HepG2 (cell line): Measurements from ENCODE around the gene CD4. TPM values are rescaled to one million over a fixed set of nuclear protein-coding genes. Genes with fewer than 3 reads are reported as not detected.

Experiments
- ATAC-seq: fragments of 200-7000 bp; cut with Tn5 transposase; 3 replicates; pipeline ENCODE4 v1.9.1; 2020; ENCODE audit warnings: mild to moderate bottlenecking, moderate library complexity
- BruUV-seq: library from RNA; stranded (reverse); fragments of 400-500 nt; replicated peaks from 2 replicates; lab custom pipeline; 2021; lab: Mats Ljungman, UMichigan
- CTCF ChIA-PET: fragments of 300-600 bp; formaldehyde crosslinking; extraction: SDS; loops from one replicate; lab custom pipeline; 2021; ENCODE audit warnings: low total read pairs, inconsistent platforms, low intra/inter-chr PET ratio; lab: Yijun Ruan, JAX
- POLR2A ChIA-PET: fragments of 350-600 bp; sonication (Branson Sonifier 250); formaldehyde crosslinking; loops from one replicate; lab custom pipeline; 2020; ENCODE audit warnings: antibody characterized with exemption, inconsistent platforms; lab: Yijun Ruan, JAX
- DNase-seq: peaks from one replicate; pipeline ENCODE4 v3.0.0-alpha.2; 2015; ENCODE audit warnings: low spot score
- FAIRE-seq: peaks from 3 replicates; lab custom pipeline; 2011; peaks lifted over from hg19 to GRCh38; lab: Jason Lieb, UNC
- H2AFZ ChIP-seq: one replicate; pipeline ENCODE4 v1.6.1; 2011; ENCODE audit warnings: low read length, inconsistent platforms
- H3K27ac ChIP-seq: fragments of 300-600 bp; 3 replicates; pipeline ENCODE4 v1.8.0; 2011; ENCODE audit warnings: mixed run types, mild to moderate bottlenecking, mixed read lengths, low read length, inconsistent platforms; ENCODE audit not compliant: insufficient read depth; ENCODE audit errors: extremely low read length
- H3K27me3 ChIP-seq, 2 experiments: fragments of 200-600 bp in 1 of 2; 2 replicates in 1 of 2; 3 replicates in 1 of 2; pipeline versions ENCODE4 v1.6.0 to v1.8.0; 2011; ENCODE audit warnings: low read length in 2 of 2, mild to moderate bottlenecking in 2 of 2, moderate library complexity in 2 of 2, inconsistent platforms in 1 of 2; ENCODE audit not compliant: insufficient read depth in 2 of 2, control insufficient read depth in 1 of 2
- H3K36me3 ChIP-seq, 2 experiments: fragments of 200-600 bp in 1 of 2; replicated peaks in 1 of 2; 2 replicates in 1 of 2; 3 replicates in 1 of 2; pipeline versions ENCODE4 v1.5.1 to v1.8.0; 2011; ENCODE audit warnings: low read length in 2 of 2, inconsistent platforms in 1 of 2; ENCODE audit not compliant: insufficient read depth in 2 of 2, control insufficient read depth in 1 of 2
- H3K4me1 ChIP-seq: 2 replicates; pipeline ENCODE4 v1.5.1; 2012; ENCODE audit warnings: low read length, inconsistent platforms; ENCODE audit not compliant: insufficient read depth
- H3K4me2 ChIP-seq: 2 replicates; pipeline ENCODE4 v1.6.0; 2011; ENCODE audit warnings: low read depth, low read length, inconsistent platforms
- H3K4me3 ChIP-seq, 3 experiments: fragments of 200-600 bp in 1 of 3; sonication (generic), shearing (Covaris generic) in 1 of 3; replicated peaks in 1 of 3; 2 replicates each; pipeline ENCODE4 v1.5.1; 2011 to 2016; ENCODE audit warnings: low read length in 3 of 3, inconsistent platforms in 2 of 3, low read depth in 2 of 3, mild to moderate bottlenecking in 2 of 3, control low read depth in 1 of 3, mixed read lengths in 1 of 3; ENCODE audit not compliant: insufficient read depth in 1 of 3
- H3K79me2 ChIP-seq: one replicate; pipeline ENCODE4 v1.6.1; 2011; ENCODE audit warnings: low read length, inconsistent platforms; ENCODE audit not compliant: insufficient read depth
- H3K9ac ChIP-seq: 2 replicates; pipeline ENCODE4 v1.6.0; 2011; ENCODE audit warnings: mild to moderate bottlenecking, low read depth, low read length, inconsistent platforms; ENCODE audit not compliant: insufficient read depth
- H3K9me3 ChIP-seq: 2 replicates; pipeline ENCODE4 v1.5.1; 2012; ENCODE audit warnings: mild to moderate bottlenecking, low read length
- H4K20me1 ChIP-seq: 2 replicates; pipeline ENCODE4 v1.6.0; 2011; ENCODE audit warnings: inconsistent platforms, mild to moderate bottlenecking, low read length, moderate library complexity; ENCODE audit not compliant: insufficient read depth
- CHD2 ChIP-seq: IDR thresholded peaks from 2 replicates; pipeline ENCODE4 v1.6.1; 2011; ENCODE audit warnings: low read depth, low read length, improper control_type of control experiment
- ELF3 ChIP-seq: IDR thresholded peaks from 2 replicates; pipeline ENCODE4 v1.6.1; 2016; ENCODE audit warnings: missing genetic modification reagents, missing compliant biosample characterization
- ERF ChIP-seq: IDR thresholded peaks from 2 replicates; pipeline ENCODE4 v1.6.1; 2018; ENCODE audit warnings: missing biosample characterization, missing genetic modification reagents
- FOXM1 ChIP-seq: sonication (generic); formaldehyde crosslinking; IDR thresholded peaks from 2 replicates; pipeline ENCODE4 v1.5.0; 2020; ENCODE audit warnings: missing genetic modification reagents
- GMEB1 ChIP-seq: sonication (generic); formaldehyde crosslinking; IDR thresholded peaks from 2 replicates; pipeline ENCODE4 v1.5.1; 2020; ENCODE audit warnings: missing genetic modification reagents, mild to moderate bottlenecking, borderline replicate concordance
- HNF4G ChIP-seq, 2 experiments: sonication (generic) in 1 of 2; formaldehyde crosslinking in 1 of 2; IDR thresholded peaks; 2 replicates each; pipeline versions ENCODE4 v1.4.0 to v1.6.1; 2011 to 2020; ENCODE audit warnings: borderline replicate concordance in 2 of 2, low read depth in 2 of 2, mild to moderate bottlenecking in 2 of 2, low read length in 1 of 2, missing genetic modification reagents in 1 of 2, moderate library complexity in 1 of 2
- NRL ChIP-seq: sonication (generic); formaldehyde crosslinking; IDR thresholded peaks from 2 replicates; pipeline ENCODE4 v1.5.0; 2020; ENCODE audit warnings: missing genetic modification reagents, mild to moderate bottlenecking, moderate library complexity, borderline replicate concordance
- PHF20 ChIP-seq: sonication (generic); formaldehyde crosslinking; IDR thresholded peaks from 2 replicates; pipeline ENCODE4 v1.5.0; 2020; ENCODE audit warnings: mild to moderate bottlenecking, missing genetic modification reagents
- RBAK ChIP-seq: sonication (generic); formaldehyde crosslinking; IDR thresholded peaks from 2 replicates; pipeline ENCODE4 v1.5.1; 2020; ENCODE audit warnings: mild to moderate bottlenecking, missing genetic modification reagents
- SMAD3 ChIP-seq: sonication (generic); formaldehyde crosslinking; IDR thresholded peaks from 2 replicates; pipeline ENCODE4 v1.4.0; 2020; ENCODE audit warnings: missing genetic modification reagents
- SNAPC5 ChIP-seq: sonication (generic); formaldehyde crosslinking; IDR thresholded peaks from 2 replicates; pipeline ENCODE4 v1.8.1; 2023; ENCODE audit warnings: mild to moderate bottlenecking, missing genetic modification reagents, borderline replicate concordance
- YY1 ChIP-seq: IDR thresholded peaks from 2 replicates; pipeline ENCODE4 v1.6.1; 2011; ENCODE audit warnings: low read length, low read depth, moderate library complexity, mild to moderate bottlenecking; ENCODE audit not compliant: insufficient read depth, insufficient replicate concordance
- ZEB1 ChIP-seq: IDR thresholded peaks from 2 replicates; pipeline ENCODE4 v1.6.1; 2012; ENCODE audit warnings: mild to moderate bottlenecking, low read depth, inconsistent platforms; ENCODE audit not compliant: insufficient replicate concordance
- ZNF225 ChIP-seq: sonication (generic); formaldehyde crosslinking; IDR thresholded peaks from 2 replicates; pipeline ENCODE4 v1.4.0; 2020; ENCODE audit warnings: mild to moderate bottlenecking, missing genetic modification reagents
- ZNF34 ChIP-seq: sonication (generic); formaldehyde crosslinking; IDR thresholded peaks from 2 replicates; pipeline ENCODE4 v1.4.0; 2020; ENCODE audit warnings: mild to moderate bottlenecking, missing genetic modification reagents, borderline replicate concordance
- ZNF451 ChIP-seq: sonication (generic); formaldehyde crosslinking; IDR thresholded peaks from 2 replicates; pipeline ENCODE4 v1.5.0; 2020; ENCODE audit warnings: mild to moderate bottlenecking, missing genetic modification reagents
- ZNF589 ChIP-seq: sonication (generic); formaldehyde crosslinking; conservative IDR thresholded peaks from 2 replicates; pipeline ENCODE4 v1.8.0; 2022; ENCODE audit warnings: mild to moderate bottlenecking, moderate library complexity, missing genetic modification reagents
- ZNF691 ChIP-seq: sonication (generic); formaldehyde crosslinking; IDR thresholded peaks from 2 replicates; pipeline ENCODE4 v1.4.0; 2020; ENCODE audit warnings: missing genetic modification reagents, low read depth, mild to moderate bottlenecking, borderline replicate concordance
- ZNF720 ChIP-seq: sonication (generic); formaldehyde crosslinking; IDR thresholded peaks from 2 replicates; pipeline ENCODE4 v1.4.0; 2020; ENCODE audit warnings: missing genetic modification reagents
- ZNF781 ChIP-seq: sonication (generic); formaldehyde crosslinking; IDR thresholded peaks from 2 replicates; pipeline ENCODE4 v1.5.1; 2020; ENCODE audit warnings: borderline replicate concordance, mild to moderate bottlenecking, missing genetic modification reagents; ENCODE audit errors: not compliant biosample characterization
- ZUFSP ChIP-seq: sonication (generic); formaldehyde crosslinking; IDR thresholded peaks from 2 replicates; pipeline ENCODE4 v1.9.0; 2021; ENCODE audit warnings: missing genetic modification reagents, mild to moderate bottlenecking, borderline replicate concordance
- WGBS: methylation state at CpG from one replicate; pipeline ENCODE4 v1.1.6; 2017; ENCODE audit warnings: low lambda C conversion rate; 5-methylcytosine and 5-hydroxymethylcytosine counted together
- in situ Hi-C: cut with HindIII; loops from 2 replicates; pipeline ENCODE4 v1.10.0; 2017; ENCODE audit warnings: low pct_unique_long_range_greater_than_20kb; ENCODE audit not compliant: extremely low pct_ligation_motif_present
- intact Hi-C: fragments of 100-400 bp; cut with micrococcal nuclease; formaldehyde crosslinking; loops from one replicate; pipeline ENCODE4 v1.10.0; 2022; ENCODE audit not compliant: unreplicated experiment
- polyA plus RNA-seq, 8 experiments: library from polyadenylated mRNA; depleted of rRNA in 3 of 8; stranded (reverse) in 7 of 8; unstranded in 1 of 8; fragments of >200 nt; fragmentation: Illumina TruSeq in 4 of 8; extraction: Trizol in 4 of 8; gene quantifications; 2 replicates each; pipeline versions ENCODE4 v1.2.1 to v1.2.3, GENCODE V29; 2011 to 2016; ENCODE audit warnings: low read depth in 4 of 8, missing spikeins in 1 of 8, mixed read lengths in 1 of 8; ENCODE audit not compliant: insufficient read depth in 1 of 8
- total RNA-seq, 5 experiments: library from RNA; depleted of rRNA; stranded (reverse); fragments of >200 nt; fragmentation: Illumina TruSeq; extraction: Trizol; gene quantifications; 2 replicates each; pipeline ENCODE4 v1.2.3, GENCODE V29; 2016; ENCODE audit warnings: low read depth in 1 of 5

Gene CD4
- total and polyA plus RNA-seq, 2 of the 13 experiments (the other 11 are each of a cell fraction or from before 2014, with no cell fraction given): 0.07 to 0.95 TPM

- Histone ChIP-seq H3K79me2 (peaks cover 37% of the 10 kb centered on the region), H3K27me3 (no peaks in the 10 kb centered on the region), H3K4me1 (peaks cover 33% of the 10 kb centered on the region), H4K20me1 (no peaks in the 10 kb centered on the region; the same call in 1 of the 2 replicates), H3K4me3 (peak overlapping the region; percentile 65 to 95 (median 77)), H3K9ac (peak overlapping the region; percentile 86), H2AFZ (no peak overlapping the region), H3K27ac (peak overlapping the region; percentile 82), H3K4me2 (peak overlapping the region; percentile 92), H3K36me3 (peaks cover 5 to 43% of the 10 kb centered on the region in 2 experiments), H3K9me3 (no peaks in the 10 kb centered on the region)
- intact Hi-C loops: loop anchor here (1.0 kb wide), 1 partner anchor 23 kb away; the partner anchor contains the start of gene SPSB2
- POLR2A ChIA-PET: interaction anchor here (0.8 to 5.2 kb wide), 13 partner anchors 16 to 316 kb away, joined by 3 to 132 read pairs (median 21); partner anchors contain the start of genes C12orf57, COPS7A, GAPDH and MLF2
- FAIRE-seq: no peak
- 0% methylated on average over 4 of the region's 16 CpGs for WGBS
- in situ Hi-C loops: no loop called here
- CTCF ChIA-PET: no interaction called here
- no peak for ATAC-seq
- BruUV-seq: TSS peak; percentile 87
- peak; percentile 51 for DNase-seq
- TF ChIP-seq YY1: no peak
- TF ChIP-seq CHD2: no peak
- 0 out of 2 replicates have a peak, but pooled peaks have one; percentile 11 for TF ChIP-seq ZNF225 (CRISPR knock-in tag)
- TF ChIP-seq ZNF691 (CRISPR knock-in tag): no peak
- TF ChIP-seq ZUFSP (CRISPR knock-in tag): no peak
- no peak for TF ChIP-seq PHF20 (CRISPR knock-in tag)
- TF ChIP-seq NRL (CRISPR knock-in tag): no peak
- TF ChIP-seq ZNF451 (CRISPR knock-in tag): no peak
- no peak for TF ChIP-seq FOXM1
- no peak for TF ChIP-seq SNAPC5 (CRISPR knock-in tag)
- peak; percentile 63 for TF ChIP-seq ZNF589 (CRISPR knock-in tag)
- 0 out of 2 replicates have a peak, but pooled peaks have one; percentile 10 for TF ChIP-seq HNF4G (IDR thresholded peaks at IDR 0.05; ENCODE audit: borderline replicate concordance, low read depth, low read length)
- no peak for TF ChIP-seq HNF4G (CRISPR knock-in tag; IDR thresholded peaks at IDR 0.05; ENCODE audit: borderline replicate concordance, low read depth)
- TF ChIP-seq GMEB1 (CRISPR knock-in tag): no peak
- no peak for TF ChIP-seq SMAD3 (CRISPR knock-in tag)
- no peak for TF ChIP-seq ZNF781 (CRISPR knock-in tag)
- no peak for TF ChIP-seq ZNF34 (CRISPR knock-in tag)
- no peak for TF ChIP-seq ZNF720 (CRISPR knock-in tag)
- no peak for TF ChIP-seq ERF (CRISPR knock-in tag)
- TF ChIP-seq RBAK: no peak
- TF ChIP-seq ELF3 (CRISPR knock-in tag): no peak
- TF ChIP-seq ZEB1: peak; percentile 30
These were observed 61.4 kb downstream of the CD4 start for GRCh38 chr12:6850796-6851152.
